CD4-positive, alpha-beta T cell treated with Interleukin-15 for 4 hours (primary cell): ENCODE results near the gene WASF2.
A peak's percentile ranks its signal among the peaks of the same experiment; 100 is the strongest.
"Not testable (repeated sequence)": the region's sequence is repeated elsewhere in the genome, so short reads cannot be mapped to it uniquely, and the experiment has no call there.

Experiments
- DNase-seq: peaks from one replicate; pipeline ENCODE4 v3.0.0-alpha.2; 2020; ENCODE audit warnings: low spot score

The WASF2 gene

GRCh38 chr1:27521336-27521831, 31.4 kb upstream of the WASF2 start:
- DNase-seq: peak; percentile 37

- no peak for DNase-seq
Observed at GRCh38 chr1:27520651-27521050, 30.7 kb upstream of the WASF2 start.

GRCh38 chr1:27519331-27520258, 29.6 kb upstream of the WASF2 start:
- DNase-seq: no peak

GRCh38 chr1:27518808-27519207, 28.8 kb upstream of the WASF2 start:
- no peak for DNase-seq

GRCh38 chr1:27517907-27518718, 28.1 kb upstream of the WASF2 start:
- DNase-seq: no peak

- DNase-seq: no peak
Observed at GRCh38 chr1:27517301-27517700, 27.3 kb upstream of the WASF2 start.

- DNase-seq: no peak
Observed at GRCh38 chr1:27515626-27516025, 25.7 kb upstream of the WASF2 start.

- DNase-seq: no peak
Observed at GRCh38 chr1:27513958-27514357, 24.0 kb upstream of the WASF2 start.

- no peak for DNase-seq
Observed at GRCh38 chr1:27513528-27513927, 23.6 kb upstream of the WASF2 start.

GRCh38 chr1:27509127-27510080, 19.4 kb upstream of the WASF2 start:
- DNase-seq: no peak

- no peak for DNase-seq
Observed at GRCh38 chr1:27507960-27508665, 18.1 kb upstream of the WASF2 start.

- DNase-seq: no peak
Observed at GRCh38 chr1:27506703-27507102, 16.7 kb upstream of the WASF2 start.

GRCh38 chr1:27505420-27505680, 15.4 kb upstream of the WASF2 start:
- no peak for DNase-seq

GRCh38 chr1:27504588-27505419, 14.8 kb upstream of the WASF2 start:
- DNase-seq: no peak

GRCh38 chr1:27503844-27504587, 14.0 kb upstream of the WASF2 start:
- DNase-seq: no peak

GRCh38 chr1:27503033-27503432, 13.1 kb upstream of the WASF2 start:
- DNase-seq: no peak

GRCh38 chr1:27501159-27501558, 11.2 kb upstream of the WASF2 start:
- not testable (repeated sequence) for DNase-seq

- DNase-seq: no peak
Observed at GRCh38 chr1:27499142-27499541, 9.2 kb upstream of the WASF2 start.

GRCh38 chr1:27496604-27497155, 6.7 kb upstream of the WASF2 start:
- DNase-seq: no peak
